Panc1 (cell line): ENCODE data around the gene PPIP5K1.
"Not testable (repeated sequence)": the region's sequence is repeated elsewhere in the genome, so short reads cannot be mapped to it uniquely, and the experiment has no call there.

Experiments used
- CTCF ChIP-seq: fragments of 450-650 bp; IDR thresholded peaks from 2 replicates; pipeline ENCODE4 v1.5.1; 2017; ENCODE audit warnings: mild to moderate bottlenecking
- POLR2AphosphoS5 ChIP-seq: IDR thresholded peaks from 2 replicates; pipeline ENCODE4 v1.6.1; 2012; ENCODE audit warnings: mild to moderate bottlenecking, low read depth, low read length, moderate library complexity
- REST ChIP-seq, 2 experiments: IDR thresholded peaks; 2 replicates each; pipeline ENCODE4 v1.6.1; 2011 to 2012; ENCODE audit warnings: low read depth in 2 of 2, control low read depth in 1 of 2, low read length in 1 of 2, mild to moderate bottlenecking in 1 of 2, moderate library complexity in 1 of 2; ENCODE audit not compliant: insufficient read depth in 1 of 2
- SIN3A ChIP-seq: IDR thresholded peaks from 2 replicates; pipeline ENCODE4 v1.6.1; 2012; ENCODE audit warnings: low read depth, mild to moderate bottlenecking, low read length, moderate library complexity, borderline replicate concordance; ENCODE audit not compliant: insufficient read depth
- TCF7L2 ChIP-seq: IDR thresholded peaks from 2 replicates; pipeline ENCODE4 v1.6.1; 2011; ENCODE audit warnings: mild to moderate bottlenecking, low read depth, low read length, inconsistent platforms

GRCh38 chr15:43589778-43590466, at the start of gene PPIP5K1:
- not testable (repeated sequence) for TF ChIP-seq SIN3A; CTCF; POLR2AphosphoS5; REST (IDR thresholded peaks at IDR 0.05; ENCODE audit: insufficient read depth in 1 of 2, low read depth in 2 of 2, low read length in 1 of 2); TCF7L2
